HEK293 (cell line): ENCODE results near the gene TRIM40.

Experiments used
- ATF2 ChIP-seq: fragments of 450-650 bp; formaldehyde crosslinking; IDR thresholded peaks from 2 replicates; pipeline ENCODE4 v1.5.1; 2016; ENCODE audit warnings: missing biosample characterization, missing genetic modification characterization, low read depth
- CTCF ChIP-seq: fragments of 450-650 bp; formaldehyde crosslinking; IDR thresholded peaks from 2 replicates; pipeline ENCODE4 v1.5.1; 2016; ENCODE audit warnings: missing biosample characterization, missing genetic modification characterization
- ZNF341 ChIP-seq: fragments of 450-650 bp; formaldehyde crosslinking; IDR thresholded peaks from 2 replicates; pipeline ENCODE4; 2016; ENCODE audit warnings: low read depth, missing biosample characterization, missing genetic modification characterization
- ZNF394 ChIP-seq: fragments of 450-650 bp; formaldehyde crosslinking; IDR thresholded peaks from 2 replicates; pipeline ENCODE4 v1.5.1; 2016; ENCODE audit warnings: missing biosample characterization, missing genetic modification characterization, mild to moderate bottlenecking, moderate library complexity, borderline replicate concordance
- ZNF529 ChIP-seq: fragments of 450-650 bp; formaldehyde crosslinking; IDR thresholded peaks from 2 replicates; pipeline ENCODE4 v1.5.1; 2017; ENCODE audit warnings: missing genetic modification characterization, missing biosample characterization; ENCODE audit not compliant: insufficient replicate concordance
- ZNF664 ChIP-seq: fragments of 450-650 bp; formaldehyde crosslinking; IDR thresholded peaks from 2 replicates; pipeline ENCODE4 v1.5.1; 2016; ENCODE audit warnings: missing biosample characterization, missing genetic modification characterization
- ZNF707 ChIP-seq: fragments of 450-650 bp; formaldehyde crosslinking; IDR thresholded peaks from 2 replicates; pipeline ENCODE4 v1.5.1; 2016; ENCODE audit warnings: missing biosample characterization, missing genetic modification characterization

GRCh38 chr6:30100154-30100553, 35.8 kb upstream of the TRIM40 start:
- TF ChIP-seq ZNF529 (no peak), ZNF341 (no peak), CTCF (tag by site-specific recombination) (no peak), ZNF664 (tag by site-specific recombination) (no peak), ATF2 (tag by site-specific recombination) (no peak), ZNF394 (tag by site-specific recombination) (no peak), ZNF707 (tag by site-specific recombination) (no peak)
